GM23338 (cell line): ENCODE results near the gene PAX6. TPM values are rescaled to one million over a fixed set of nuclear protein-coding genes. Genes with fewer than 3 reads are reported as not detected.
A peak's percentile ranks its signal among the peaks of the same experiment; 100 is the strongest.

ENCODE experiments used
- ATAC-seq: fragments of 200-7000 bp; cut with Tn5 transposase; 3 replicates; pipeline ENCODE4 v1.9.1; 2020
- DNase-seq: peaks from one replicate; pipeline ENCODE4 v3.0.0-alpha.2; 2015; ENCODE audit warnings: low spot score
- H2AFZ ChIP-seq: fragments of 200-600 bp; sonication (generic); 2 replicates; pipeline ENCODE4 v1.8.0; 2016; ENCODE audit warnings: antibody characterized with exemption, mild to moderate bottlenecking, moderate library complexity
- H3F3A ChIP-seq: fragments of 200-600 bp; sonication (generic); replicated peaks from 2 replicates; pipeline ENCODE4 v1.8.0; 2017; ENCODE audit warnings: antibody characterized with exemption, mixed run types, low read depth
- H3K27ac ChIP-seq: fragments of 200-600 bp; sonication (generic); 2 replicates; pipeline ENCODE4 v1.6.1; 2016; ENCODE audit warnings: low read depth
- H3K27me3 ChIP-seq: fragments of 200-600 bp; sonication (generic); 2 replicates; pipeline ENCODE4 v1.8.0; 2016; ENCODE audit warnings: mild to moderate bottlenecking, mixed run types, moderate library complexity; ENCODE audit not compliant: insufficient read depth
- H3K36me3 ChIP-seq: fragments of 200-600 bp; sonication (generic); 2 replicates; pipeline ENCODE4 v1.8.0; 2016; ENCODE audit warnings: mild to moderate bottlenecking; ENCODE audit not compliant: insufficient read depth
- H3K4me1 ChIP-seq: fragments of 200-600 bp; sonication (generic); 2 replicates; pipeline ENCODE4 v1.8.0; 2016; ENCODE audit warnings: mild to moderate bottlenecking, moderate library complexity; ENCODE audit not compliant: insufficient read depth
- H3K4me2 ChIP-seq: fragments of 200-600 bp; sonication (generic); 2 replicates; pipeline ENCODE4 v1.7.1; 2017; ENCODE audit warnings: mixed run types
- H3K4me3 ChIP-seq: fragments of 200-600 bp; sonication (generic); 2 replicates; pipeline ENCODE4 v1.6.1; 2016; ENCODE audit warnings: mixed run types
- H3K79me2 ChIP-seq: fragments of 200-600 bp; sonication (generic); replicated peaks from 2 replicates; pipeline ENCODE4 v1.8.0; 2017; ENCODE audit warnings: mild to moderate bottlenecking; ENCODE audit not compliant: insufficient read depth
- H3K9me2 ChIP-seq: fragments of 200-600 bp; sonication (generic); 2 replicates; pipeline ENCODE4 v1.8.0; 2017; ENCODE audit not compliant: insufficient read depth
- H4K20me1 ChIP-seq: fragments of 200-600 bp; sonication (generic); replicated peaks from 2 replicates; pipeline ENCODE4 v1.8.0; 2017; ENCODE audit warnings: mild to moderate bottlenecking; ENCODE audit not compliant: insufficient read depth
- H3K27ac Mint-ChIP-seq: 2 replicates; pipeline ENCODE4 v1.8.0; 2020; ENCODE audit warnings: inconsistent platforms, mild to moderate bottlenecking, moderate library complexity, mixed read lengths
- H3K27me3 Mint-ChIP-seq: 3 replicates; pipeline ENCODE4 v1.8.0; 2022; ENCODE audit warnings: low read depth, mild to moderate bottlenecking, moderate library complexity, mixed read lengths, inconsistent platforms; ENCODE audit not compliant: insufficient read depth, poor library complexity
- H3K36me3 Mint-ChIP-seq: 3 replicates; pipeline ENCODE4 v1.8.0; 2021; ENCODE audit warnings: low read depth, mild to moderate bottlenecking, inconsistent platforms, moderate library complexity, mixed read lengths
- H3K4me1 Mint-ChIP-seq: 3 replicates; pipeline ENCODE4 v1.8.0; 2020; ENCODE audit warnings: mild to moderate bottlenecking, inconsistent platforms, mixed read lengths
- H3K4me3 Mint-ChIP-seq: 3 replicates; pipeline ENCODE4 v1.8.0; 2021; ENCODE audit warnings: moderate library complexity, mild to moderate bottlenecking, inconsistent platforms, mixed read lengths
- H3K9me3 Mint-ChIP-seq: 3 replicates; pipeline ENCODE4 v1.8.0; 2020; ENCODE audit warnings: moderate library complexity, mild to moderate bottlenecking, inconsistent platforms, mixed read lengths
- EZH2 ChIP-seq: fragments of 200-600 bp; sonication (generic); IDR thresholded peaks from one replicate; pipeline ENCODE4 v1.8.0; 2017; ENCODE audit warnings: antibody characterized with exemption, mild to moderate bottlenecking, low read depth; ENCODE audit not compliant: unreplicated experiment
- EZH2phosphoT487 ChIP-seq: fragments of 200-600 bp; sonication (generic); IDR thresholded peaks from one replicate; pipeline ENCODE4 v1.8.1; 2018; ENCODE audit warnings: antibody characterized with exemption; ENCODE audit not compliant: unreplicated experiment
- JUNB ChIP-seq: IDR thresholded peaks from one replicate; pipeline ENCODE4 v1.6.1; 2016; ENCODE audit warnings: antibody characterized with exemption; ENCODE audit not compliant: unreplicated experiment
- REST ChIP-seq: IDR thresholded peaks from one replicate; pipeline ENCODE4 v1.6.1; 2018; ENCODE audit warnings: antibody characterized with exemption; ENCODE audit not compliant: unreplicated experiment
- STAT1 ChIP-seq: IDR thresholded peaks from one replicate; pipeline ENCODE4 v1.6.1; 2016; ENCODE audit warnings: antibody characterized with exemption; ENCODE audit not compliant: unreplicated experiment
- ZNF114 ChIP-seq: fragments of 250-450 bp; sonication (Bioruptor Pico); IDR thresholded peaks from 2 replicates; pipeline ENCODE4 v1.5.0; 2020; ENCODE audit warnings: mild to moderate bottlenecking, moderate library complexity
- ZNF331 ChIP-seq: fragments of 250-450 bp; sonication (Bioruptor Pico); IDR thresholded peaks from 2 replicates; pipeline ENCODE4 v1.5.0; 2020; ENCODE audit warnings: low read depth, mild to moderate bottlenecking, moderate library complexity
- polyA plus RNA-seq: library from polyadenylated mRNA; unstranded; fragments of >200 nt; fragmentation: Nextera tagmentation; extraction: Ambion mirVana; gene quantifications from 2 replicates; pipeline ENCODE4 v1.2.1, GENCODE V29; 2016
- total RNA-seq: library from RNA; depleted of rRNA; stranded (reverse); fragments of >200 nt; shearing (Covaris generic); gene quantifications from 2 replicates; pipeline ENCODE4 v1.2.3, GENCODE V29; 2014

PAX6 gene
- total and polyA plus RNA-seq, 2 experiments from 2014 or later: 0.17 to 0.45 TPM

DNA sequence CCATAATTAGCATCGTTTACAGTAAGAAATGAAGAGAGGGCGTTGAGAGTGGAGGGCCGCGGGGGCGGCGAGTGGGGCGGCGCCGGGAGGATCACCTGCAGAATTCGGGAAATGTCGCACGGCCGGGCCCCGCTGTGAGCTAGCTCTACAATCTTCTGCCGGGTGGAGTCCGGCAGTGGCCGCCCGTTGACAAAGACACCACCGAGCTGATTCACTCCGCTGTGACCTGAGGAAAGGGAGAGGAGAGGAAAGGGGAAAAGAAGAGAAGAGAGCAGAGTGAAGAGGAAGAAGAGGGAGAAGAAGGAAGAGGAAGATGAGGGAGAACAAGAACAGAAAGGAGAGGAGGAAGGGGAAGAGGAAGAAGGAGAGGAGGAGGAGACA is 8.5 kb downstream of the PAX6 start:
- no peak overlapping the region for H3K27ac ChIP-seq
- peaks cover 62% of the 10 kb centered on the region for H3K4me1 ChIP-seq
- 0 out of 2 replicates have a peak overlapping the region, but pooled peaks have one; percentile 74 for H3K4me2 ChIP-seq
- H3K4me3 ChIP-seq: peak overlapping the region; percentile 58; the same call in 1 of the 2 replicates
- H3K79me2 ChIP-seq: no peaks in the 10 kb centered on the region
- Mint-ChIP-seq H3K4me1 (peaks cover 54% of the 10 kb centered on the region), H3K9me3 (peaks cover 7% of the 10 kb centered on the region; the same call in 2 of the 3 replicates), H3K27me3 (peaks cover 99% of the 10 kb centered on the region), H3K36me3 (no peaks in the 10 kb centered on the region), H3K27ac (no peak overlapping the region), H3K4me3 (no peak overlapping the region)
- no peak overlapping the region for H2AFZ ChIP-seq
- H3K9me2 ChIP-seq: no peaks in the 10 kb centered on the region
- DNase-seq (peak; percentile 53), ATAC-seq (no peak)
- TF ChIP-seq STAT1: no peak
- peak; percentile 99 for TF ChIP-seq EZH2
- TF ChIP-seq EZH2phosphoT487: peak; percentile 89
- H3K27me3 ChIP-seq: peaks cover 100% of the 10 kb centered on the region
- H4K20me1 ChIP-seq: peaks cover 29% of the 10 kb centered on the region
- H3F3A ChIP-seq: peaks cover 51% of the 10 kb centered on the region
- no peaks in the 10 kb centered on the region for H3K36me3 ChIP-seq

GRCh38 chr11:31802000-31802551 is 9.0 kb downstream of the PAX6 start:
- ATAC-seq: no peak
- peaks cover 99% of the 10 kb centered on the region for H3K27me3 Mint-ChIP-seq
- Histone ChIP-seq H3K4me1 (peaks cover 62% of the 10 kb centered on the region), H3F3A (peaks cover 50% of the 10 kb centered on the region), H3K27me3 (peaks cover 100% of the 10 kb centered on the region), H3K79me2 (no peaks in the 10 kb centered on the region), H3K4me3 (no peak overlapping the region), H3K36me3 (no peaks in the 10 kb centered on the region), H3K4me2 (no peak overlapping the region), H3K27ac (no peak overlapping the region), H4K20me1 (peaks cover 26% of the 10 kb centered on the region), H3K9me2 (no peaks in the 10 kb centered on the region), H2AFZ (no peak overlapping the region)
- H3K4me1 Mint-ChIP-seq: peaks cover 53% of the 10 kb centered on the region
- no peaks in the 10 kb centered on the region; the same call in 2 of the 3 replicates for H3K36me3 Mint-ChIP-seq
- TF ChIP-seq EZH2 (peak; percentile 88), ZNF331 (no peak)
- H3K4me3 Mint-ChIP-seq: peak overlapping the region; percentile 33; the same call in 1 of the 3 replicates
- no peak for DNase-seq
- H3K9me3 Mint-ChIP-seq: peaks cover 7% of the 10 kb centered on the region; the same call in 2 of the 3 replicates
- no peak overlapping the region for H3K27ac Mint-ChIP-seq

- H3K4me3 Mint-ChIP-seq: no peak overlapping the region
- H3K9me3 Mint-ChIP-seq: peaks cover 7% of the 10 kb centered on the region; the same call in 2 of the 3 replicates
- ATAC-seq (no peak), DNase-seq (peak; percentile 31)
- H3K27ac Mint-ChIP-seq: no peak overlapping the region
- no peaks in the 10 kb centered on the region; the same call in 2 of the 3 replicates for H3K36me3 Mint-ChIP-seq
- H3K4me2 ChIP-seq: peak overlapping the region; percentile 49
- no peak overlapping the region for H3K27ac ChIP-seq
- H3K4me1 Mint-ChIP-seq: peaks cover 52% of the 10 kb centered on the region
- H3K27me3 Mint-ChIP-seq: peaks cover 99% of the 10 kb centered on the region
- H3K4me1 ChIP-seq: peaks cover 62% of the 10 kb centered on the region
- H3K27me3 ChIP-seq: peaks cover 100% of the 10 kb centered on the region
- H3K4me3 ChIP-seq: 0 out of 2 replicates have a peak overlapping the region, but pooled peaks have one; percentile 60
- H4K20me1 ChIP-seq: peaks cover 19% of the 10 kb centered on the region
- TF ChIP-seq REST (no peak), EZH2 (peak; percentile 74), ZNF114 (CRISPR knock-in tag) (no peak), JUNB (no peak)
- H3K9me2 ChIP-seq: no peaks in the 10 kb centered on the region
- no peak overlapping the region for H2AFZ ChIP-seq
- H3K36me3 ChIP-seq: no peaks in the 10 kb centered on the region
- H3K79me2 ChIP-seq: no peaks in the 10 kb centered on the region
- peaks cover 43% of the 10 kb centered on the region for H3F3A ChIP-seq
These were observed 9.8 kb downstream of the PAX6 start for GRCh38 chr11:31801298-31801702.
